HG03097 (cell line): ENCODE results near the gene ENPEP.

Experiments
- ATAC-seq: cut with Tn5 transposase; IDR thresholded peaks from one replicate; pipeline ENCODE4 v1.9.1; 2021; ENCODE audit not compliant: unreplicated experiment, low FRiP score

Gene ENPEP

DNA sequence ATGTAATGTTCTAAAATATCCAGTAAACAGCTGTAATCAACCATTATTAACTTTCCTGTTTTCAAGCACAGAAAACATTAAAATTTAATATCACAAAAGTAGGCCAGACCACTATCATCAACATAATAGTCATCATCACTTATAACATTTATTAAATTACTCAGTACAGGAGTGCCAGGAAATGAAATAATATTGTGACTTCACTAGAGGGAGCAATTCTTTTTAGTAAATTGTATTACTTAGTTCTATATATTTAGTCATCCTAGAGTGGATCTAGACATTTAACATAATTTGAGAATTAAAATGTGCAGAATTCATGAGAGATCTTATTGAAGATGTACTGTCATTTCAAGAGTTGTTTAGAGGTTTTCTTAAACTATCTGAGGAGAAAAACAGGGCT lies 113.3 kb downstream of the ENPEP start:
- no peak for ATAC-seq

DNA sequence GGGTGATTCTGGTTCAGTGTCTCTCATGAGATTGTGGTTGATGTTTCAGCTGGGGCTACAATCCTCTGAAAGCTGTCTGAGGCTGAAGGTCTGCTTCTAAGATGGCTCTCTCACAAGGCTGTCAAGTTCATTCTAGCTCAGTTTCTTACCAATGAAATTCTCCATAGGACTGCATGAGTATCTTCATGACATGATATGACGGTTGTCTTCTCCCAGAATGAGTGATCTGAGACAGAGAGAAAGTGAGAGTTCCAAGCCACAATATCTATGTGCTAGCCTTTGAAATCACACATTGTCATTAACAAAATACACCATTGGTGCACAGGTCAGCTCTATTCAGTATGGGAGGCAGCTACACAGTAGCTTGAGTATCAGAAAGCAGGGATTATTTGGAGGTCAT lies 119.6 kb downstream of the ENPEP start:
- ATAC-seq, result no peak

DNA sequence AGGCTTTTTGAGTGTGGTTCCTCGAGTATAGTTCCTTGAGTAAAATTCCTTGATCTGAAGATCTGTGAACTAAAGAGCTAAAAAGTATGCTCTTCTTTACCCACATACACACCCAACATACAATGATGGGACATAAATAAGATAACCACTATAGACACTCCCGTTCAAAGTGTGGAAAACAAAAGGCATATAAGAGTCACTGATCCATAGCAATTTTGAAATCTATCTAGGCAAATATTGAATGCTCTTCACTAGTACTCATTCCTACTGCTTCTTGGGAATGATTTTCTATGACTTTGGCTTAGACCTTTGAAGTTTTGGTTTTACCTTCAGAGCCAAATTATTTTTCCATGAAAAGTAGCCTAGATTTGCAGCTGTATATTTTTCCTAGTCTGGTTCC lies 120.5 kb downstream of the ENPEP start:
- ATAC-seq, result no peak

DNA sequence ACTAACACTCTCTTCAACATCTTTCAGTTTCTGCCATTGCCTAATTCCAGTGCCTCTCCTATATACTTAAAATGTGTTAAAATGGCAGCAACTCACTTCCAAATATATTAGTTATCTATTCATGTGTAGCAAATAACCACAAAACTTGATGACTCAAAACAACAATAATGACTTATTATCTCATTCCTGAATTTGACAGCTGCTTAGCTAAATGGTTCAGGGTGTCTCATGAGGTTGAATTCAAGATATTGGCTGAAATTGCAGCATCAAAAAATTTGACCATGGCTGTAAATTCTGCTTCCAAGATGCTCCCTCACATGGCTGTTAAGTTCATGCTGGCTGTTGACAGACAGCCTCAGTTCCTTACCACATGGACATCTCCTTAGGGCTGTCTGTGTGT lies 121.6 kb downstream of the ENPEP start:
- ATAC-seq, result no peak

DNA sequence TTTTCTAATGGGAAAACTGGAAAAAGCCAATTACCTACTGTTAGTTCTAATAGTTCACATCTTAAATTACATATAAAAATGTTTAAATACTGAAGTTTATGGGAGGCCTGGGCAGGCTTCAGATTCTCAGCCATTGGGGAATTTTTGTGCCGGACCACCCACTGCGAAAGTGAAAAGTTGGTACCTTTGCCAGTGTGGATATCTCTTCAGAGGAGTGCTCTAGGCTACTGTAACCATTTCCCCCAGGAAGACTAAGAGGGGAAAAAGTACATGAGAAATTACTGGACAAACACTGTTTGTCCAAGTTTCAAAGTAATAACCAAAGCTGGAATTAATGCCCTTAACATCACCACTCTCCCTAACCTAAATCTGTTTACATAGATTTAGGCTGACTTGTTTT lies 126.1 kb downstream of the ENPEP start:
- no peak for ATAC-seq

DNA sequence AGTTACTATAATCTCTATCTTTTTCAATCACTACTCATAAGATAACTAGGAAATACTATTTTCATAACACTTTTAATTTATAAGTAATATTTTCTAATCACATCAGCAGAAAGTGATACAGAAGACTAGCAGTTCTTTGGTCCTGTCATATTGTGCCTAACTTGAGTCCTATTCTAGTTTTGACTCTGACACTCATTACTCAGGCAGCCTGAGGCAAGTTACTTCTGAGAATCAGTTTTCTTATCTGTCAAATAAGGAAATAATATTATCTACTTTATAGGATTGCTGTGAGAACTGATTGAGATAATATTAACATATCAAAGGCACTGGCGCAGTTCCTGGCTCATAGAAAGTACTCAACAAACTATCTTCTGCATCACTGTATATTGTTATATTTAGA lies 129.1 kb downstream of the ENPEP start:
- no peak for ATAC-seq

DNA sequence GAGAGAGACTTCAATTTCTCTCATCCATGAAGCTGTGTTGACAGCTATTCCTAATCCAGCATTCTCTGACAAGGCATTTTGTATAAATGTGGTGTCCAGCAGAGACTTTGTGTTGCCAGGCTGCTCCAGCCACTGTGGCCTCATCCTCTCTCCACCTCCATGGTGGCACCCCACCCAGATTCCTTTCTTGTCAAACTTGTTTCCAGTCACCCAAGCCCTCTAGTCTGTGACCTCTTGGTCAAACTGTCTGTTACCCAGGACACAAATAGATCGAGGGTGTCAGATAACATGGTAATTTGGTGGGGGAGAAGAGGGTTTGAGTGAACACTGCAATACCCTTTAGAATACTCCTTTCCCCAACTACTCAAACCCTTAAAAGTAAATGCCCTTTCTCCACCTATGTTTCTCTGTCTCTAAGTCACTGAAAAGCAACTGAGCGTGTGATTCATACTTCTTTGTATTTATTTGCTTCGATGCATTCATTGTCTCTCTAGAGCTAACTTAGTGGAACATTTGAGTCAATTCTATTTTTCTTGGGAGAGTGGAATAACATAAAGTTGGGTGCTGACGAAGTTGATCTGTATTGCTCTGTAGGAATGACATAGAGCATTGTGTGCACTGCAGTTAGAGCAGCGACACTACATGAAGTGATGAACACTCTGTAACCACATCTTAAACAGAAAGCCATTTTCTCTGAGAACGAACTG lies 133.2 kb downstream of the ENPEP start:
- no peak for ATAC-seq

DNA sequence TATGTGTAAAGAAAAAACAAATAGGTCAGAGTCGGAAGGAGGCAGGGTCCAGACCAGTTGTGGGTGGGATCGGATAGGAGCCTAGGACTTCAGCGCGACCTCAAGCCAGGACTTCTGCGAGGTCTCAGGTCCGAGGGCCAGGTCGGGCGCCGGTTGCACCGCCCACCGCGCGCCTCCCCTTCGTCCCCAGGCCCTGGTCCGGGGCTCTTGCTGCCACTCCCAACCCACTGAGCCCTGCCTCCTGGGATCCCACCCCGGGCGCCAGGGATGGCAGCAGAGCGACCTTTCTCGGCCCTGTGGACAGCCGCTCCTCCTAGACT lies 134.6 kb downstream of the ENPEP start:
- ATAC-seq, result peak; percentile 7

DNA sequence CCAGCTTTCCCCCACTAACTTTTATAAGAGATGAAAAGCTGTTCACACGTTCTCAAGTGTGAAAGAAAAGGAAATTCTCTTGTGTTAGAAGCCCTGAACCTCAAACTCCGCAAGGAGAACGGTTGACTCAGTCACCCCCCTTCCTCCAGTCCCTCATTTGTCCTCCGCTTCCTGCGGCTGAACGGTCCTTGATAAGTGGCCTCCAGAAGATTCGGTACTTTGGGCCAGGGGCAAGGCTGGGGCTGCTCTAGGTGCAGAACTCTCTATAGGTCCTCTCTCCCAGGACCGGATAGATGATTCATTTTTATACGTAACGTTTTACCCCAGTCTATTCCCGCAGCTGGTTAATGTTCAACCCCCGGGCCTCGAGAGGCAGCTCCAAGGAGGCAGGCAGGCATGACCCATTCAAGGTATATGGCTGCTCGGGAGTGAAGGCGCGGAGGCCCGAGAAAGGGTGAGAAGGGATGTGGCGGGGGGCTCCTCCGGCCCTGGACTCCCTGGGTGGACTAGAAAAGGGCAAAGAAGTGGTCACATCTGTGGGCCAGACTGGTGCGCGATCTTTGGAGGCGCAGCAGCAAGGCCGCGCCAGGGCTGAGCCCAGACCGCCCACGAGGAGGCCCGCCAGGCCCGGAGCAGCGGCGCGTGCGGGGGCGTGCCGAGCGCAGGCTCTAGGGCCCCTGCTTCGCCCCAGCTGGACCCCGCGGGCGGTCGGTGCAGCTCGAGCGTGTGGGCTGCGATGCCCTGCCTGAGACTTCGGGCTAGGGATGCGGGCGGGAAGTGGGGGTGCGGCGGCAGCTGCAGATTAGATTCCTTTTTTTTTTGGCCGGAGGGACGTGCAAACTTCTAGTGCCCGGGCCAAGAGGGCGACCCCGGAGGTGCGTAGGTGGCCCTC lies 135.2 kb downstream of the ENPEP start:
- peak; percentile 94 for ATAC-seq

DNA sequence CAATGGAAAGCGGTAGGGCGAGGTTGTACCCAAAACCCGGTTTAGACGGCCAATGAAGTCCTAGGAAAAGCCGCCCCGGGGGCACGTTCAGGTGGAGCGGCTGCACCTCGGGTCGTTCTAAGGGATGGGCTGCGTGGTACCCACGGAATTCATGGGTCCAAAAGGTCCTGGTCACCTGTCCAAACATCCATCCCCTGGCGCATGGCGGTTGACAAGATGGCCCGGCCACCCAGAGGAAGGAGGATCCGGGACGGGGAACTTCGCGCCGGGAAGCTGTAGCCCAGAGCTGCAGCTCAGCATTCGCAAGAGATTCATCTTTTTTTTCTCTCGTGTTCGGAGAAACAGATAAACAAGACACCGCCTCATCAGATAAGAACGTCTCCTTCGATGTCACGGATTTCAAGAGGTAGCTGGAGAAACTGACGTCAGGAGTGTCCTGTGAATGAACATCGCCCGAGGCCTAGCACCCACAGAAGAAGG lies 136.1 kb downstream of the ENPEP start:
- no peak for ATAC-seq

DNA sequence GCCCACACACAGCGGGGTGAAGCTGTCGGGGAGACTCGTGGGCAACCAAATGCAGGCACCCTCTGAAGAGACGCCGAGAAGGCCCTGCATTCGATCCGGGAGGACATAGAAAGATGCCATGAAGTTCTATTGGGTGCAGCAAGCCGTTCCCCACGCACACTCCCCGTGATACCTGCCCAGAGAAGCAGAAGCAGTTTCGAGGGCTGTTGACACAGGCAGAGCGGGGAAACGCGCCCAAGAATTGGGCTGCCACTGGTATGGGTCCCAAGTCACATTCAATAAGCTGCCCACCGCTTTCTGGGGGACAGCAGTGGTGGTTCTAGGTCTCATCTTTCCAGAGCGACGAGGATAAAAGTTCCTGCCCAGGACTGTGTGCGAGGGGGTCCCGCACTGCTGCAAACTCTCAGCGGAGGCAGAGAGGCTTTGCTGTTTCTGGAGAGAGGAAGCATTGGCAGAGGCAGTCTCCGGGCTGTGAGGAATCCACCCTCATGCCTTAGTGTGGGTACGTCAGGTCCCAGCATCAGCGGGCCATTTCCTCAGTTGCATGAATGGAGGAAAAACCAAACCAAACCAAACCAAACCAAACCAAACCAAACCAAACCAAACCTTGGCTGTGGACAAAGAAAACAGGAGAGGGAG lies 136.8 kb downstream of the ENPEP start:
- ATAC-seq, result no peak

DNA sequence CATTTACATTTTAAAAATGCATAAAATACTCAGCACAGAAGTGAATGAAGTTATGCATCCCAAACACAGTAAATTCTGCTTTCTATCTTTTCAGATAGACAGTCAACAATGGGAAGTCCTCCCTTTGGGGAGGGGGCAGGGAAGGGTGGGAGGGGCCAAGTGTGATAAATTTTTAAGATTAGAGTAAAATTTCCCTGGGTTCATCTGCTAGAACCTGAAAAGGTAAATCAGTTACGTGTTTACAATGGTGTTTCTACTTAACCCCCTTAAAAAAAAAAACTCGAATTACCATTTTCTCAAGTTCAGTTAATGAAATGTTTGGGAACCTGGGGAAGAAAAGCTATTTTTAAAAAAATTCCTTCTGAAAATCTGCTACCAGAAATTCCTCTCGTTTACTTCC lies 137.8 kb downstream of the ENPEP start:
- no peak for ATAC-seq

DNA sequence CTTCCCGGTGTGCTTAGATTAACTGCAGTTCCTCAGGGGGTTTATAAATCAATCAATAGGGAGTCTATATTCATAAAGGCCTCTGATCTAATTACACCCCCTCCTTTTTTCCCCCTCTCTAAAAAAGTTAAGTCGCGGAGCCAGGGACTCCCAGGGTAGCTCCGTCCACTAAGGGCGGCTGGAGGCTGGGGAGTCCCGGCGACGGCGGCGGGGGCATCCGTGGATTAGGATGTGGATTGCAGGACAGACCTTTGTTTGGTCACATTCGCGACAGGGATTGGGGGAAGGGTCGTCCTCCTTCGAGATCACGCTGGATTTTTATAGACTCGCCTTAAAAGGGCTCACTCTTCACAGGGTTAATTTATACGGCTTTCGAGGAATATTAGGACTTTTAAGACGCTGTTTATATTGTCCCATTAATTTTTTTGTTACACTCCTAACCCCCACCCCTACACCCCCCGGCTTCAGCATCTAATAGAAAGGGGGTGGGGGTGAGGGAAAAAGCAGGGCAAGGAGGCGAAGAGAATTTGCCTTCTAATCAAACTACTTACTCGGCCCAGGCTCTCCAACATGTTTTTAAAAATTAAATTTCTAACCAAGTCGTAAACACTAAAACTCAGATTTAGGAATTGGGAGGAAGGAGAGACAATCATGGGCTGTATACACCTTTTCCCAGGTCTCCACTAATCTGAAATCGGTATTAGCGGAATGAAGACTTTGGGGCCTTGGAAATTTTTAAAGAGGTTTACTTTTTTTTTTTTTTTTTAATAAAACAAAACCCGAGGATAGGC lies 138.4 kb downstream of the ENPEP start:
- ATAC-seq, result no peak
